Liver (tissue), 9 donors: ENCODE measurements around the gene FRYL. TPM values are rescaled to one million over a fixed set of nuclear protein-coding genes. Genes with fewer than 3 reads are reported as not detected.

ENCODE experiments used
- DNase-seq: peaks from one replicate; pipeline ENCODE4 v3.0.0-alpha.2; 2017; ENCODE audit warnings: low spot score
- H3K27ac ChIP-seq, 2 donors: one replicate each; pipeline ENCODE4 v1.7.0; 2013; ENCODE audit warnings: inconsistent platforms in 2 of 2, low read length in 2 of 2, control low read depth in 1 of 2, low read depth in 1 of 2, mild to moderate bottlenecking in 1 of 2
- H3K27me3 ChIP-seq, 4 donors: one replicate each; pipeline versions ENCODE4 v1.6.1 to v1.7.0; 2013; ENCODE audit warnings: low read length in 3 of 4, inconsistent platforms in 1 of 4, mild to moderate bottlenecking in 1 of 4, moderate library complexity in 1 of 4; ENCODE audit not compliant: control insufficient read depth in 4 of 4, insufficient read depth in 4 of 4
- H3K36me3 ChIP-seq, 4 donors: one replicate each; pipeline versions ENCODE4 v1.6.1 to v1.7.0; 2013; ENCODE audit warnings: low read length in 3 of 4, mild to moderate bottlenecking in 3 of 4, low read depth in 1 of 4, moderate library complexity in 1 of 4; ENCODE audit not compliant: control insufficient read depth in 4 of 4, insufficient read depth in 3 of 4
- H3K4me1 ChIP-seq, 4 donors: one replicate each; pipeline versions ENCODE4 v1.6.1 to v1.7.0; 2013; ENCODE audit warnings: low read length in 3 of 4, mild to moderate bottlenecking in 3 of 4, moderate library complexity in 1 of 4; ENCODE audit not compliant: control insufficient read depth in 4 of 4, insufficient read depth in 4 of 4
- H3K4me3 ChIP-seq, 3 donors: one replicate each; pipeline versions ENCODE4 v1.6.1 to v1.7.0; 2013; ENCODE audit warnings: low read length in 3 of 3, control low read depth in 1 of 3, low read depth in 1 of 3, mild to moderate bottlenecking in 1 of 3
- H3K9ac ChIP-seq, 2 donors: one replicate each; pipeline ENCODE4 v1.7.0; 2013; ENCODE audit warnings: low read length in 2 of 2, mild to moderate bottlenecking in 2 of 2, moderate library complexity in 2 of 2, control low read depth in 1 of 2, low read depth in 1 of 2
- H3K9me3 ChIP-seq, 4 donors: one replicate each; pipeline versions ENCODE4 v1.6.1 to v1.7.0; 2013; ENCODE audit warnings: low read length in 3 of 4; ENCODE audit not compliant: control insufficient read depth in 4 of 4
- ATF3 ChIP-seq: IDR thresholded peaks from 2 replicates; pipeline ENCODE4 v1.6.1; 2016; ENCODE audit warnings: antibody characterized with exemption
- CTCF ChIP-seq: fragments of 150-350 bp; IDR thresholded peaks from 2 replicates; pipeline ENCODE4 v1.5.1; 2017; ENCODE audit warnings: improper control_type of control experiment, low read depth, low read length; ENCODE audit not compliant: missing input control
- EGR1 ChIP-seq, 2 donors: IDR thresholded peaks; 2 replicates each; pipeline ENCODE4 v1.6.1; 2016 to 2018; ENCODE audit warnings: antibody characterized with exemption in 2 of 2, low read depth in 2 of 2
- FOXA1 ChIP-seq: IDR thresholded peaks from 2 replicates; pipeline ENCODE4 v1.6.1; 2016; ENCODE audit warnings: antibody characterized with exemption
- FOXA2 ChIP-seq: IDR thresholded peaks from 2 replicates; pipeline ENCODE4 v1.6.1; 2016; ENCODE audit warnings: antibody characterized with exemption
- GABPA ChIP-seq, 2 donors: IDR thresholded peaks in 1 of 2; conservative IDR thresholded peaks in 1 of 2; 2 replicates each; pipeline ENCODE4 v1.6.1; 2016; ENCODE audit warnings: antibody characterized with exemption in 2 of 2, mild to moderate bottlenecking in 1 of 2, moderate library complexity in 1 of 2
- HNF4A ChIP-seq, 2 donors: conservative IDR thresholded peaks; 2 replicates each; pipeline ENCODE4 v1.6.1; 2016; ENCODE audit warnings: antibody characterized with exemption in 2 of 2, mild to moderate bottlenecking in 2 of 2
- HNF4G ChIP-seq: IDR thresholded peaks from 2 replicates; pipeline ENCODE4 v1.6.1; 2016; ENCODE audit warnings: antibody characterized with exemption
- JUND ChIP-seq, 2 donors: IDR thresholded peaks; 2 replicates each; pipeline ENCODE4 v1.6.1; 2016; ENCODE audit warnings: antibody characterized with exemption in 2 of 2
- MAX ChIP-seq: IDR thresholded peaks from 2 replicates; pipeline ENCODE4 v1.6.1; 2016; ENCODE audit warnings: antibody characterized with exemption
- NR2F2 ChIP-seq: IDR thresholded peaks from 2 replicates; pipeline ENCODE4 v1.6.1; 2016; ENCODE audit warnings: antibody characterized with exemption
- RAD21 ChIP-seq, 2 donors: IDR thresholded peaks; 2 replicates each; pipeline ENCODE4 v1.6.1; 2016; ENCODE audit warnings: antibody characterized with exemption in 2 of 2, mild to moderate bottlenecking in 2 of 2
- REST ChIP-seq: IDR thresholded peaks from 2 replicates; pipeline ENCODE4 v1.6.1; 2016; ENCODE audit warnings: antibody characterized with exemption, mild to moderate bottlenecking
- RXRA ChIP-seq, 2 donors: IDR thresholded peaks; 2 replicates each; pipeline ENCODE4 v1.6.1; 2017 to 2018; ENCODE audit warnings: antibody characterized with exemption in 2 of 2, mild to moderate bottlenecking in 1 of 2
- SP1 ChIP-seq: IDR thresholded peaks from 2 replicates; pipeline ENCODE4 v1.6.1; 2018; ENCODE audit warnings: antibody characterized with exemption, mild to moderate bottlenecking
- TAF1 ChIP-seq: conservative IDR thresholded peaks from 2 replicates; pipeline ENCODE4 v1.6.1; 2016; ENCODE audit warnings: antibody characterized with exemption, mild to moderate bottlenecking
- YY1 ChIP-seq: IDR thresholded peaks from 2 replicates; pipeline ENCODE4 v1.6.1; 2016; ENCODE audit warnings: antibody characterized with exemption, mild to moderate bottlenecking
- ZBTB33 ChIP-seq: IDR thresholded peaks from 2 replicates; pipeline ENCODE4 v1.6.1; 2016; ENCODE audit warnings: antibody characterized with exemption
- WGBS: extraction: QIAGEN DNeasy Blood & Tissue Kit; methylation state at CpG from one replicate; pipeline ENCODE4 v1.1.7; 2013; 5-methylcytosine and 5-hydroxymethylcytosine counted together
- polyA plus RNA-seq, 2 donors: library from polyadenylated mRNA; stranded (reverse) in 1 of 2; unstranded in 1 of 2; fragments of 200-250 nt in 1 of 2; fragments of >200 nt in 1 of 2; fragmentation: Nextera tagmentation in 1 of 2; extraction: Ambion mirVana in 1 of 2; gene quantifications; one replicate each; pipeline versions ENCODE4 v1.2.1 to v1.2.3, GENCODE V29; 2013 to 2015
- total RNA-seq, 2 donors: library from RNA; depleted of rRNA; stranded (reverse); fragments of >200 nt; gene quantifications; one replicate each; pipeline ENCODE4 v1.2.3, GENCODE V29; 2014
- donor health status: healthy.
- donor health status: healthy.
- donor health status: healthy.
- donor health status: healthy.
- donor health status: healthy.

Gene FRYL
- total and polyA plus RNA-seq, 4 donors, result 5.3 to 79.0 (median 27.2) TPM

GRCh38 chr4:48766131-48766792 lies 13.8 kb downstream of the FRYL start:
- Histone ChIP-seq H3K9me3 (no peaks in the 10 kb centered on the region), H3K9ac (no peak overlapping the region), H3K27ac (no peak overlapping the region), H3K4me1 (peaks cover 0 to 5% (median 0%) of the 10 kb centered on the region in 4 donors), H3K4me3 (no peak overlapping the region), H3K27me3 (no peaks in the 10 kb centered on the region), H3K36me3 (no peaks in the 10 kb centered on the region)
- 90% methylated on average over 4 of the region's 4 CpGs for WGBS
- TF ChIP-seq REST (no peak), NR2F2 (no peak), RAD21 (IDR thresholded peaks at IDR 0.05) (no peak)
- DNase-seq, result no peak

- Histone ChIP-seq H3K4me3 (no peak overlapping the region), H3K9ac (no peak overlapping the region), H3K4me1 (peaks cover 0 to 4% (median 0%) of the 10 kb centered on the region in 4 donors), H3K36me3 (no peaks in the 10 kb centered on the region), H3K27me3 (no peaks in the 10 kb centered on the region), H3K27ac (no peak overlapping the region), H3K9me3 (no peaks in the 10 kb centered on the region)
- no peak for TF ChIP-seq JUND (IDR thresholded peaks at IDR 0.05)
- TF ChIP-seq FOXA2, result no peak
- no peak for TF ChIP-seq REST
- TF ChIP-seq NR2F2, result no peak
- no peak for TF ChIP-seq TAF1
- no peak for TF ChIP-seq MAX
- TF ChIP-seq FOXA1, result no peak
- no peak for TF ChIP-seq YY1
- no peak for TF ChIP-seq GABPA (IDR thresholded peaks at IDR 0.05 in 1 of 2, conservative IDR thresholded peaks at IDR 0.05 in 1 of 2)
- TF ChIP-seq EGR1 (IDR thresholded peaks at IDR 0.05; ENCODE audit: low read depth in 2 of 2), result no peak
- no peak for TF ChIP-seq HNF4G
- no peak for TF ChIP-seq RAD21 (IDR thresholded peaks at IDR 0.05)
- TF ChIP-seq CTCF, result no peak
- no peak for TF ChIP-seq ATF3
- no peak for TF ChIP-seq SP1
- no peak for TF ChIP-seq ZBTB33
- TF ChIP-seq HNF4A (conservative IDR thresholded peaks at IDR 0.05), result no peak
- no peak for TF ChIP-seq RXRA (IDR thresholded peaks at IDR 0.05)
- no peak for DNase-seq
Observed at GRCh38 chr4:48762408-48762807, 17.7 kb downstream of the FRYL start.
